ENCODE data around the gene ZRANB3.
"Not testable (repeated sequence)": the region's sequence is repeated elsewhere in the genome, so short reads cannot be mapped to it uniquely, and the experiment has no call there.

The ZRANB3 gene

GRCh38 chr2:135490376-135490775 is 40.6 kb downstream of the ZRANB3 start:
- DNase-seq (ENCODE audit: low read depth in 2 of 2), result no peak

- no peak for DNase-seq (ENCODE audit: low read depth in 2 of 2)
Measured at GRCh38 chr2:135485441-135485840, 45.6 kb downstream of the ZRANB3 start.

GRCh38 chr2:135475128-135475527 is 55.9 kb downstream of the ZRANB3 start:
- no peak for DNase-seq (ENCODE audit: low read depth in 2 of 2)

GRCh38 chr2:135473567-135473966 is 57.5 kb downstream of the ZRANB3 start:
- DNase-seq (ENCODE audit: low read depth in 2 of 2), result no peak

GRCh38 chr2:135471106-135471505 is 59.9 kb downstream of the ZRANB3 start:
- DNase-seq (ENCODE audit: low read depth in 2 of 2), result no peak

GRCh38 chr2:135457279-135457678 is 73.7 kb downstream of the ZRANB3 start:
- DNase-seq (ENCODE audit: low read depth in 2 of 2), result no peak

- no peak for DNase-seq (ENCODE audit: low read depth in 2 of 2)
Measured at GRCh38 chr2:135456835-135457234, 74.2 kb downstream of the ZRANB3 start.

- DNase-seq (ENCODE audit: low read depth in 2 of 2), result no peak
Measured at GRCh38 chr2:135456431-135456830, 74.6 kb downstream of the ZRANB3 start.

- no peak for DNase-seq (ENCODE audit: low read depth in 2 of 2)
Measured at GRCh38 chr2:135454608-135455007, 76.4 kb downstream of the ZRANB3 start.

GRCh38 chr2:135453027-135453426 is 78.0 kb downstream of the ZRANB3 start:
- DNase-seq (ENCODE audit: low read depth in 2 of 2), result not testable (repeated sequence)

GRCh38 chr2:135451966-135452365 is 79.1 kb downstream of the ZRANB3 start:
- DNase-seq (ENCODE audit: low read depth in 2 of 2), result no peak

GRCh38 chr2:135443013-135443412 is 88.0 kb downstream of the ZRANB3 start:
- not testable (repeated sequence) for DNase-seq (ENCODE audit: low read depth in 2 of 2)

- DNase-seq (ENCODE audit: low read depth in 2 of 2), result not testable (repeated sequence)
Measured at GRCh38 chr2:135435155-135435554, 95.9 kb downstream of the ZRANB3 start.

GRCh38 chr2:135424849-135425248 is 106.2 kb downstream of the ZRANB3 start:
- no peak for DNase-seq (ENCODE audit: low read depth in 2 of 2)

- no peak for DNase-seq (ENCODE audit: low read depth in 2 of 2)
Measured at GRCh38 chr2:135422898-135423297, 108.1 kb downstream of the ZRANB3 start.

- DNase-seq (ENCODE audit: low read depth in 2 of 2), result no peak
Measured at GRCh38 chr2:135411646-135412045, 119.4 kb downstream of the ZRANB3 start.

- DNase-seq (ENCODE audit: low read depth in 2 of 2), result no peak
Measured at GRCh38 chr2:135409436-135409835, 121.6 kb downstream of the ZRANB3 start.

- DNase-seq (ENCODE audit: low read depth in 2 of 2), result not testable (repeated sequence)
Measured at GRCh38 chr2:135396259-135396658, 134.8 kb downstream of the ZRANB3 start.

GRCh38 chr2:135386993-135387392 is 144.0 kb downstream of the ZRANB3 start:
- DNase-seq (ENCODE audit: low read depth in 2 of 2), result no peak

GRCh38 chr2:135378591-135378990 is 152.4 kb downstream of the ZRANB3 start:
- DNase-seq (ENCODE audit: low read depth in 2 of 2), result no peak

GRCh38 chr2:135373702-135374101 is 157.3 kb downstream of the ZRANB3 start:
- DNase-seq (ENCODE audit: low read depth in 2 of 2), result no peak

- DNase-seq (ENCODE audit: low read depth in 2 of 2), result no peak
Measured at GRCh38 chr2:135349941-135350340, 181.1 kb downstream of the ZRANB3 start.

GRCh38 chr2:135348096-135348704 is 182.8 kb downstream of the ZRANB3 start:
- DNase-seq (ENCODE audit: low read depth in 2 of 2), result not testable (repeated sequence)

- DNase-seq (ENCODE audit: low read depth in 2 of 2), result no peak
Measured at GRCh38 chr2:135337071-135337470, 193.9 kb downstream of the ZRANB3 start.

Measured in stimulated activated CD8-positive, alpha-beta memory T cell treated with anti-CD3 and anti-CD28 coated beads, Interleukin-15, amount 100 ng/mL, for 48 hours (primary cell).